Measurements from ENCODE around the gene LRBA.

DNA sequence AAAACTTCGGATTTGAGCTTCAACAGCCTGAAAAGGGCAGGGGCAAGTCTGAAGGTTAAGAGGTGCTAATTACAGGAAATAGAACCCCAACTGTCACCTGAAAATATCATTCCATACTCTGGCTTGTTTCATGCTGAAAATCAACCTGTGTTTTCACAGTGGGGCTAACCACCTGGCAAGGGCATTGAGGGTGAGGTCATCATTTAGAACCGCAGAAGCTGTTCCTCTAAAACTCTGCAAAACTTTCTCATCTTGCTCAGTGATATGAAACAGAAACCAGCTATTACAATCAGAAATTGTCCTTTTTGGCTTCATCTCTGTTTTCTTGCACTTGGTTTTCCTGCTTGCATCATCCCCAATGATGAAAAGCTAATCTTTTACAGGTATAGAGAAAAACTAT lies 689.2 kb downstream of the LRBA start:
- TF ChIP-seq, protein P1, sequence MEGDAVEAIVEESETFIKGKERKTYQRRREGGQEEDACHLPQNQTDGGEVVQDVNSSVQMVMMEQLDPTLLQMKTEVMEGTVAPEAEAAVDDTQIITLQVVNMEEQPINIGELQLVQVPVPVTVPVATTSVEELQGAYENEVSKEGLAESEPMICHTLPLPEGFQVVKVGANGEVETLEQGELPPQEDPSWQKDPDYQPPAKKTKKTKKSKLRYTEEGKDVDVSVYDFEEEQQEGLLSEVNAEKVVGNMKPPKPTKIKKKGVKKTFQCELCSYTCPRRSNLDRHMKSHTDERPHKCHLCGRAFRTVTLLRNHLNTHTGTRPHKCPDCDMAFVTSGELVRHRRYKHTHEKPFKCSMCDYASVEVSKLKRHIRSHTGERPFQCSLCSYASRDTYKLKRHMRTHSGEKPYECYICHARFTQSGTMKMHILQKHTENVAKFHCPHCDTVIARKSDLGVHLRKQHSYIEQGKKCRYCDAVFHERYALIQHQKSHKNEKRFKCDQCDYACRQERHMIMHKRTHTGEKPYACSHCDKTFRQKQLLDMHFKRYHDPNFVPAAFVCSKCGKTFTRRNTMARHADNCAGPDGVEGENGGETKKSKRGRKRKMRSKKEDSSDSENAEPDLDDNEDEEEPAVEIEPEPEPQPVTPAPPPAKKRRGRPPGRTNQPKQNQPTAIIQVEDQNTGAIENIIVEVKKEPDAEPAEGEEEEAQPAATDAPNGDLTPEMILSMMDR (IDR thresholded peaks at IDR 0.05; ENCODE audit: low read length), result no peak
- TF ChIP-seq EZH2 (IDR thresholded peaks at IDR 0.05; ENCODE audit: borderline replicate concordance, low read length), result no peak

Data from OCI-LY1 (cell line).